ENCODE data around the gene GAL3ST1.

GAL3ST1 gene

GRCh38 chr22:30514252-30514651 is 60.2 kb downstream of the GAL3ST1 start:
- no peak for TF ChIP-seq CTCF (IDR thresholded peaks at IDR 0.05; ENCODE audit: unreplicated experiment in 3 of 3)
- Mint-ChIP-seq H3K4me1 (no peaks in the 10 kb centered on the region), H3K4me3 (no peak overlapping the region), H3K36me3 (ENCODE audit: low read depth) (no peaks in the 10 kb centered on the region), H3K27ac (no peak overlapping the region), H3K27me3 (ENCODE audit: low read depth) (no peaks in the 10 kb centered on the region), H3K9me3 (peaks cover 4% of the 10 kb centered on the region)

GRCh38 chr22:30513462-30513861 is 61.0 kb downstream of the GAL3ST1 start:
- no peaks in the 10 kb centered on the region for H3K36me3 Mint-ChIP-seq (ENCODE audit: low read depth)
- no peaks in the 10 kb centered on the region for H3K27me3 Mint-ChIP-seq (ENCODE audit: low read depth)
- TF ChIP-seq CTCF (IDR thresholded peaks at IDR 0.05; ENCODE audit: unreplicated experiment in 3 of 3) = no peak
- H3K9me3 Mint-ChIP-seq = peaks cover 4% of the 10 kb centered on the region
- H3K27ac Mint-ChIP-seq = no peak overlapping the region
- no peak overlapping the region for H3K4me3 Mint-ChIP-seq
- H3K4me1 Mint-ChIP-seq = no peaks in the 10 kb centered on the region

GRCh38 chr22:30511911-30512310 is 62.6 kb downstream of the GAL3ST1 start:
- TF ChIP-seq CTCF (IDR thresholded peaks at IDR 0.05; ENCODE audit: unreplicated experiment in 3 of 3) = no peak
- Mint-ChIP-seq H3K9me3 (peaks cover 4% of the 10 kb centered on the region), H3K27me3 (ENCODE audit: low read depth) (no peaks in the 10 kb centered on the region), H3K4me3 (no peak overlapping the region), H3K4me1 (no peaks in the 10 kb centered on the region), H3K36me3 (ENCODE audit: low read depth) (no peaks in the 10 kb centered on the region), H3K27ac (no peak overlapping the region)

GRCh38 chr22:30511109-30511508 is 63.4 kb downstream of the GAL3ST1 start:
- Mint-ChIP-seq H3K4me3 (no peak overlapping the region), H3K27me3 (ENCODE audit: low read depth) (no peaks in the 10 kb centered on the region), H3K9me3 (peaks cover 4% of the 10 kb centered on the region), H3K36me3 (ENCODE audit: low read depth) (no peaks in the 10 kb centered on the region), H3K4me1 (no peaks in the 10 kb centered on the region), H3K27ac (no peak overlapping the region)
- TF ChIP-seq CTCF (IDR thresholded peaks at IDR 0.05; ENCODE audit: unreplicated experiment in 3 of 3) = no peak

- peaks cover under 1% of the 10 kb centered on the region for H3K9me3 Mint-ChIP-seq
- H3K27ac Mint-ChIP-seq = no peak overlapping the region
- no peaks in the 10 kb centered on the region for H3K4me1 Mint-ChIP-seq
- no peak overlapping the region for H3K4me3 Mint-ChIP-seq
- H3K27me3 Mint-ChIP-seq (ENCODE audit: low read depth) = no peaks in the 10 kb centered on the region
- no peaks in the 10 kb centered on the region for H3K36me3 Mint-ChIP-seq (ENCODE audit: low read depth)
- TF ChIP-seq CTCF (IDR thresholded peaks at IDR 0.05; ENCODE audit: unreplicated experiment in 3 of 3) = no peak
Observed at GRCh38 chr22:30508216-30508615, 66.2 kb downstream of the GAL3ST1 start.

GRCh38 chr22:30507670-30508069 is 66.8 kb downstream of the GAL3ST1 start:
- no peaks in the 10 kb centered on the region for H3K36me3 Mint-ChIP-seq (ENCODE audit: low read depth)
- H3K27ac Mint-ChIP-seq = no peak overlapping the region
- no peaks in the 10 kb centered on the region for H3K27me3 Mint-ChIP-seq (ENCODE audit: low read depth)
- no peak for TF ChIP-seq CTCF (IDR thresholded peaks at IDR 0.05; ENCODE audit: unreplicated experiment in 3 of 3)
- H3K4me1 Mint-ChIP-seq = no peaks in the 10 kb centered on the region
- no peak overlapping the region for H3K4me3 Mint-ChIP-seq
- no peaks in the 10 kb centered on the region for H3K9me3 Mint-ChIP-seq

All from nephron (organoid).